Activated CD4-positive, alpha-beta T cell treated with anti-CD3 and anti-CD28 coated beads, Interleukin-2, amount 10 ng/mL, durations not matched to agents 7 days and 5 days (primary cell): ENCODE data around the gene SNX4. TPM values are rescaled to one million over a fixed set of nuclear protein-coding genes. Genes with fewer than 3 reads are reported as not detected.

Source experiments
- CTCF ChIA-PET: fragments of 350-600 bp; sonication (Branson Sonifier 250); formaldehyde crosslinking; loops from one replicate; lab custom pipeline; 2021; ENCODE audit warnings: antibody characterized with exemption; lab: Charles Lee
- POLR2A ChIA-PET: fragments of 350-600 bp; sonication (Branson Sonifier 250); formaldehyde crosslinking; loops from one replicate; lab custom pipeline; 2021; ENCODE audit warnings: antibody characterized with exemption; lab: Charles Lee
- DNase-seq: peaks from one replicate; pipeline ENCODE4 v3.0.0-alpha.2; 2020
- H3K27ac Mint-ChIP-seq: one replicate; pipeline ENCODE4 v1.8.0; 2021; ENCODE audit warnings: mild to moderate bottlenecking, moderate library complexity, mixed read lengths
- H3K27me3 Mint-ChIP-seq: one replicate; pipeline ENCODE4 v1.8.0; 2021; ENCODE audit warnings: mixed read lengths
- H3K36me3 Mint-ChIP-seq: one replicate; pipeline ENCODE4 v1.8.0; 2021; ENCODE audit warnings: low read depth, mixed read lengths
- H3K4me1 Mint-ChIP-seq: one replicate; pipeline ENCODE4 v1.8.0; 2021; ENCODE audit warnings: mixed read lengths
- H3K4me3 Mint-ChIP-seq: one replicate; pipeline ENCODE4 v1.8.0; 2021; ENCODE audit warnings: mild to moderate bottlenecking, moderate library complexity, mixed read lengths
- H3K9me3 Mint-ChIP-seq: one replicate; pipeline ENCODE4 v1.8.0; 2021; ENCODE audit warnings: mixed read lengths
- total RNA-seq, 2 experiments: library from RNA; stranded (reverse); gene quantifications; one replicate each; pipeline ENCODE4 v1.2.3, GENCODE V29; 2021

The SNX4 gene
- total RNA-seq, 2 experiments from 2014 or later = 30.7 to 33.8 TPM

DNA sequence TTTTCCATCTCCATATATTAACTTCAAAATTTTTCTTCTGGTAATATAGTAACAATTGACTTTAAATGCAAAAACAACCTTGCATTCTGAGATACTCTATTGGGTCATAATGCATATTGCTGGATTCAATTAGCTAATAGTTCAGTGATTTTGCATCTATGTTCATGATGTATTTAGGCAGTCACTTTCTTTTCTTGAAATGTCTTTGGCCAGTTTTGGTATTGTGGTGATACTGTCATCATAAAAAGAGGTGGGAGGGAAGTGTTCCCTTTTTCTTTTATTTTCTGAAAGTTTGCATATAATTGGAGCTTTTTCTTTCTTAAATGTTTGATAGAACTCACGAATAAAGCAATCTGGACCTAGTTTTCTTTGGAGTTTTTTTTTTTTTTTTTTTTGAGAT, 77.5 kb downstream of the SNX4 start:
- H3K9me3 Mint-ChIP-seq = peaks cover 5% of the 10 kb centered on the region
- POLR2A ChIA-PET = no interaction called here
- no peaks in the 10 kb centered on the region for H3K4me1 Mint-ChIP-seq
- H3K36me3 Mint-ChIP-seq = peaks cover 17% of the 10 kb centered on the region
- no peak for DNase-seq
- H3K4me3 Mint-ChIP-seq = no peak overlapping the region
- no peak overlapping the region for H3K27ac Mint-ChIP-seq
- CTCF ChIA-PET = no interaction called here
- H3K27me3 Mint-ChIP-seq = peaks cover 3% of the 10 kb centered on the region

DNA sequence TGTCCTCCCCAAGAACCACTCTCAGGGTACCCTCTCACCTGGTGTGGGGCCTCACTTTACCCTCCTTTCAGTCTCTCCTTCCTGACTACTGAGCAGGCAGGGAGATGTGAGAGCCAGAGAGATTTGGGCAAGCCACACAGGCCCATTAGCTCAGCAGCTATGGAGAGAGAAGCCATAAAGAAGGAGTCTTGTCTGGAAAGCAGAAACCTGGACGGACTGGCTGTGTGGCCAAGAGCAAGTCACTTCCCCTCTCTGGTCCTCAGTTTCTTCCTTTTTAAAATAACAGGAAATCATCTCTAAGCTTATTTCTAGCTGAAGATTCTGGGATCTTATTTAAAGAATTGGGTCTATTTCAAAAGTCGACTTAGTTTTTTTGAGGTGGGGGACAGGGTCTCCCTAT, 79.0 kb downstream of the SNX4 start:
- DNase-seq = no peak
- no peak overlapping the region for H3K4me3 Mint-ChIP-seq
- H3K27ac Mint-ChIP-seq = no peak overlapping the region
- H3K4me1 Mint-ChIP-seq = no peaks in the 10 kb centered on the region
- CTCF ChIA-PET = interaction anchor here (0.6 to 1.2 kb wide), 3 partner anchors 16 to 391 kb away, joined by 3 to 4 read pairs (median 3); no protein-coding TSS in a partner anchor
- H3K27me3 Mint-ChIP-seq = peaks cover 3% of the 10 kb centered on the region
- POLR2A ChIA-PET = no interaction called here
- H3K36me3 Mint-ChIP-seq = peaks cover 8% of the 10 kb centered on the region
- H3K9me3 Mint-ChIP-seq = peaks cover 2% of the 10 kb centered on the region

DNA sequence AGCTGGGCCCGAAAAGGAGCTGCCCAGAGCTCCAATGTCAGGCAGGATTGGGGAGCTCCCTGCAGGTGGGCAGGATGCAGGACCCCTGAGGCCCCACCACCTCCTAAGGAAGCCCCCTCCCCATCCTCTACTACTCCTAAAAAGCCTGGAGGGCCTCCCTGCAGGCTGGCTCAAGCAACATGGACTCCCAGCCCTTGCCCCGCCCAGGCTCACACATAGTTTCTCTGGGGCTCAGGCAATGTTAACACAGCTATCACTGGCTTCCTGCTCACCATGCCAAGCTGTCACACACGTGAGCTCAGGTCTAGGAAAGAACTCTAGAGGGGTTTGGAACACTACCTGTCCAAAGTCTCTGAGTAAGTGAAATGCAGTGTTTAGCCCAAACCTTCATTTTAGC, 79.4 kb downstream of the SNX4 start:
- POLR2A ChIA-PET = no interaction called here
- peaks cover 3% of the 10 kb centered on the region for H3K27me3 Mint-ChIP-seq
- H3K4me1 Mint-ChIP-seq = no peaks in the 10 kb centered on the region
- peaks cover 8% of the 10 kb centered on the region for H3K36me3 Mint-ChIP-seq
- CTCF ChIA-PET = interaction anchor here (0.6 to 1.3 kb wide), 4 partner anchors 12 to 390 kb away, joined by 3 to 4 read pairs (median 3); no protein-coding TSS in a partner anchor
- DNase-seq = no peak
- H3K9me3 Mint-ChIP-seq = peaks cover 2% of the 10 kb centered on the region
- H3K27ac Mint-ChIP-seq = no peak overlapping the region
- no peak overlapping the region for H3K4me3 Mint-ChIP-seq

DNA sequence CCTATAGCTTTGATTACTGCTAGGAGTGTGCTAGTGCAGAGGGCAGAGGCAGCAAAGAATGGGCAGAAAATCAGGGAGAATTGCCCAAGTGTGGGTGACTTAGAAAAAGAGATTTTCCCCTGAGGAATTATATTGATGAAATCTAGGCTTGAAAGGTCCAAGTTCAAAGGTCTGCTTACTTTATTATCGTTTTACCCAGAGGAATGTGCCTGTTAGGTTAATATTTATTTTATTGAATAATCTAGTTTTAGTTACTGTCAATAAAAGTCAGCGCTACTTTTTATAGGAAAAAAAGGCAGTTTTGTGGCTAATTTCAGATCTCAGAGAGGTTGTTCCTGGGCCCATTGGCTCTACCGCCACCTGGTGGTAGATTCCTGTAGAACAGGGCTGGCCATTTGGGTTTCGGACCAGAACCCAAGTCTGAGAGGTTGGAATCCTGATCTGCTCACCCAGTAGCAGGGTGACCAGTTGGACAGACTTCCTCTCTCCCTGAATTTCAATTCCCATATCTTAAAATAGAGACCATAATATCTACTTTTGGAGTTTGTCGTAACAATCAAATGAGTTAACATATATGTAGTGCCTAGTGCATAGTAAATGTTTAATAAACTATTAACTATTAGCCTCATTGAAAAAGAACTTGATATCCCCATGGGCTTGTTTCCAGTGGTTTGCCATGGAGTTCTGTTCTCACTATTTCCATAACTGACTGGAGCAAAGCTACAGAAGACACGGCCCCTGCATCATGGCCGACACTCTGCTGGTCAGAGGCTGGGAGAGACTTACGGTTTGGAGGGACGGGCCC, 82.2 kb downstream of the SNX4 start:
- DNase-seq = peak; percentile 63
- Mint-ChIP-seq H3K36me3 (peaks cover 4% of the 10 kb centered on the region), H3K27ac (no peak overlapping the region), H3K9me3 (peaks cover 2% of the 10 kb centered on the region), H3K27me3 (peaks cover 3% of the 10 kb centered on the region), H3K4me1 (peaks cover 2% of the 10 kb centered on the region), H3K4me3 (no peak overlapping the region)
- POLR2A ChIA-PET = no interaction called here
- CTCF ChIA-PET = interaction anchor here (0.6 kb wide), 1 partner anchor 643 kb away, joined by 3 read pairs; no protein-coding TSS in a partner anchor

DNA sequence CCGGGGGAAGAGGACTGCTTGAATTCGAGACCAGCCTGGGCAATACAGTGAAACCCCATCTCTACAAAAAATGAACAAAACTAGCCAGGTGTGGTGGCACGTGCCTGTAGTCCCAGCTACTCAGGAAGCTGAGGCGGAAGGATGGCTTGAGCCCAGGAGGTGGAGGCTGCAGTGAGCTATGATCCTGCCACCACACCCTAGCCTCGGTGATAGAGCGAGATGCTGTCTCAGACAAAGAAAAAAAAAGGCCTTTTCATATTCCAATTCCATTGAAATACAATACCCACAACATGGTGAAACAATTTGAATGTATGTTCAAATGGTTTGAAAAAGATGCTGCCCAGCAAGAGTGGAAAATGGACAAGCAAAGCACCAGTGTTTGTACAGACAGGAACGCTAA, 83.1 kb downstream of the SNX4 start:
- no peaks in the 10 kb centered on the region for H3K36me3 Mint-ChIP-seq

DNA sequence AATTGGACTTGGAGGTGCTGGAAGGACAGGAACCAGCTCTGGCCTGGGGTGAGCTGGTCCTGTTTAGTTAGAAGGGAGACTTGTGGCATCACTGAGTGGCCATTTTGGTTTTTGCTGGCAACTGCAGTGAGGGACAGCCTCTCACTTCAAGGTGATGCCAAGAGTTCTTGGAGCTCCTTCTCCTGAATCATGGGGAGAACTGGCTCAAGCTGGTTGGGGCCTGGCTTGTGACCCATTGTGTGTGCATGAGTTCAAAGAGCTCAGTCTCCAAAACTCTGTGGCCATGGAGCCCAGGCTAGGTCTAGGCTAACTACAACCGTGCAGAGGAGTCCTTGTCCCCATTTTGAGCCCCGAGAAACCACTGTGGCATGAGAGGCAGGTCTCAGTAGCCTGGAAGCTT, 84.8 kb downstream of the SNX4 start:
- no peak for DNase-seq
- ChIA-PET CTCF (interaction anchor here (0.6 kb wide), 1 partner anchor 9 kb away, joined by 4 read pairs; no protein-coding TSS in a partner anchor), POLR2A (no interaction called here)
- Mint-ChIP-seq H3K27ac (no peak overlapping the region), H3K9me3 (no peaks in the 10 kb centered on the region), H3K36me3 (no peaks in the 10 kb centered on the region), H3K4me3 (no peak overlapping the region), H3K27me3 (peaks cover 3% of the 10 kb centered on the region), H3K4me1 (peaks cover 2% of the 10 kb centered on the region)

More for the DNA sequence above, 83.1 kb downstream of the SNX4 start:
- H3K4me3 Mint-ChIP-seq = no peak overlapping the region
- peaks cover 3% of the 10 kb centered on the region for H3K27me3 Mint-ChIP-seq
- H3K27ac Mint-ChIP-seq = no peak overlapping the region
- DNase-seq = no peak
- no peaks in the 10 kb centered on the region for H3K9me3 Mint-ChIP-seq
- CTCF ChIA-PET = no interaction called here
- peaks cover 2% of the 10 kb centered on the region for H3K4me1 Mint-ChIP-seq
- POLR2A ChIA-PET = no interaction called here

DNA sequence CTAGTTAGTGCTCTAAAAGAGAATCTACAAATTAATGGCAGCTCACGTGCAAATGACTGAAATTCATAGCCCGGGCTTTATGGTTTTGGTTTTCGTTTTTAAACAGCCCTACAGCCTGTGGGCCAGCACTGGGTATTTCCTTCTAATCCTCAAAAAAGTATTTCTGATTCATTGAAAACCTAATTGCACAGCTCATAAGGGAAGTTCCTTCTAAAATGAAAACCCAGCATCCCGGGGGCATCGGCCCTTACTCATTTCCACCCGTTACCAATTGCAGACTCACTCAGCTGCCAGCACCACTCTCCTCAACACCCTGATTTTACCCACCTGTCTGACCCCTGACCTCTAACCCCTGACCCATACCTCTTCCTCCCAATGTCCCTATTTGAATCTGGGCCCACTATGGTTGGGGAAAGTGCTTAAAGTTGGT, 85.4 kb downstream of the SNX4 start:
- Mint-ChIP-seq H3K27ac (no peak overlapping the region), H3K27me3 (peaks cover 3% of the 10 kb centered on the region), H3K36me3 (no peaks in the 10 kb centered on the region), H3K4me1 (peaks cover 2% of the 10 kb centered on the region), H3K4me3 (no peak overlapping the region), H3K9me3 (no peaks in the 10 kb centered on the region)
- no peak for DNase-seq
- ChIA-PET POLR2A (interaction anchor here (0.6 kb wide), 1 partner anchor 12 kb away, joined by 3 read pairs; no protein-coding TSS in a partner anchor), CTCF (interaction anchor here (0.6 kb wide), 1 partner anchor 32 kb away, joined by 3 read pairs; no protein-coding TSS in a partner anchor)

DNA sequence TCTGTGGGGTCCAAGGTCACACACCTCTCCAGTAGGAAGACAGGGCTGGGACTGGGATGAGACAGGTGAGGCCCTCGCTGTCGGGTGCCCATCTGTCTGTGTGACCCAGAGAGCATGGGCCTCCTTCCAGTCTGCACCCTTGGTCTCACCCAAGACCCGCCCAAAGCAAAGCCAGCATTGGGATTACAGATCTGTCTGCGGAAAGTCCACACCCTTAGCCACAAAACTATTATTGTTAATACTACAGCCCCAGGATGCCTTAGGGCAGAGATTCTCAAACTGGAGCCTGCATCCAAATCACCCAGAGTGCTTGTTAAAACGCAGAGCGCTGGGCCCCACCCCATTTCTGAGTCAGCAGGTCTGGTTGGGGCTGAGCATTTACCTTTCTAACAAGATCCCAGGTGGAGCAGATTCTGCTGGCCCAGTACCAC, 86.4 kb downstream of the SNX4 start:
- no peak overlapping the region for H3K27ac Mint-ChIP-seq
- H3K4me1 Mint-ChIP-seq = peaks cover 2% of the 10 kb centered on the region
- POLR2A ChIA-PET = interaction anchor here (0.6 kb wide), 1 partner anchor 11 kb away, joined by 3 read pairs; no protein-coding TSS in a partner anchor
- CTCF ChIA-PET = interaction anchor here (0.6 kb wide), 1 partner anchor 52 kb away, joined by 3 read pairs; no protein-coding TSS in a partner anchor
- no peaks in the 10 kb centered on the region for H3K36me3 Mint-ChIP-seq
- no peaks in the 10 kb centered on the region for H3K9me3 Mint-ChIP-seq
- no peak for DNase-seq
- no peaks in the 10 kb centered on the region for H3K27me3 Mint-ChIP-seq
- H3K4me3 Mint-ChIP-seq = no peak overlapping the region

DNA sequence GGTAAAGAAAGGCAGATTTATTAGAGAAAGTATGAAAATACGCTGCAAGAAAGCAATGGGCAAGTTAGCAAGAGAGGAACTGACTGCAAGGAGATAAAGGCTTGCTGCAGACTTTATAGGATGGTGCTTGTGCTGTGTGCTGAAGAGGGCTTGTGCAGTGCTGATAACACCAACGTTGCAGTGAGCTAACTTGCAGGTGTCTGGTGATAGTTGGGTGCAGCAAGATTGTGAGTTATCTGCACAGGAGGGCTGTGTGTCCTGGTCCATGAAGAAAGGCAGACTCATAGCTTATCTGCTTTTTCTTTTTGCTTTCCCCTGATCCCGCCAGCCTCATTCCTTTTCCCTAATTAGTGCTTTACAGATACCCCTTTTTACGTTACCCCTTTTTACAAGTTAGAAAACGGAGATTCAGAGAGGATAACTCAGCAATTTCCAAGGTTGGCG, 86.9 kb downstream of the SNX4 start:
- Mint-ChIP-seq H3K36me3 (no peaks in the 10 kb centered on the region), H3K4me3 (no peak overlapping the region), H3K9me3 (no peaks in the 10 kb centered on the region), H3K27ac (no peak overlapping the region), H3K4me1 (peaks cover 2% of the 10 kb centered on the region), H3K27me3 (no peaks in the 10 kb centered on the region)
- ChIA-PET CTCF (interaction anchor here (0.6 kb wide), 1 partner anchor 53 kb away, joined by 3 read pairs; no protein-coding TSS in a partner anchor), POLR2A (no interaction called here)
- DNase-seq = no peak

DNA sequence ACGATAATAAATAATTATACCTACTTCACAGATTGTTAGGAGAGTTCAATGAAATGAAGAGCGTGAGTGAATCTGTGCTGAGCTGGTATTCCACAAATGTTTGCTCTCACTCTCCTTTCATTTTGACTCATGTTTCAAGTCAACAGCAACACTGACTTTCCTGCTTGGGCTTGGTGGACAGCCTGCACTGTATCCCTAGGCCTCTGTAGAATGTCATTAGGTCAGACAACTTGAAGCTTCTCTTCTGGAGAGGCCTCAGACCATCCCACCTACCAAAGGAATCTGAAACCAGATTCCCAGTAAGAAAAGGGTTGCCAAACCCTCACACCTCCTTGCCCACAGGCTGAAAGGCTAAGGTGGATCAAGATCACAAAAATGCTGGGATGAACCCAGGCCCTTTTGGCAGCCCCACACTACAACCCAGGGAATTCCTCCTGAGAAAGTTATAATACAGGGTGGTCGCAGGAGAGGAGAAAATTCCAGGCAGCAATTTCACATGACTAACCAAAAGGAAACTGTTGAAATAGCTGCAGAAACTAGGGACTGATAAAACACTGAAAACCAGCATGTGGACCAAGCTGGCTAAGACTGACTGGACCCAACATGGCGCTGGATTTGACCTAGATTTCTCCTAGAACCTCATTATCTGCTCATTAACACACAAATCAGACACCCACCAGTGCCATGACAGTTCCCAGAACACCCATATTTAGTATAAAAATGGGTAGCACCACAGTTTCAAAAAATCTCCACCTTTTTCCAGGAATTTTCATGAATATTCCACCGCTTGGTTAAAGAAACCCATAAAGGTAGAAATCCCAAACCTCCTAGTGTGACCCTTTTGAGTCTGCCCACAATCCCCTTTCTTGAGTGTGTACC, 87.9 kb downstream of the SNX4 start:
- Mint-ChIP-seq H3K27ac (no peak overlapping the region), H3K27me3 (no peaks in the 10 kb centered on the region), H3K36me3 (no peaks in the 10 kb centered on the region), H3K4me3 (no peak overlapping the region), H3K9me3 (no peaks in the 10 kb centered on the region), H3K4me1 (peaks cover 2% of the 10 kb centered on the region)
- ChIA-PET CTCF (no interaction called here), POLR2A (no interaction called here)
- DNase-seq = no peak

DNA sequence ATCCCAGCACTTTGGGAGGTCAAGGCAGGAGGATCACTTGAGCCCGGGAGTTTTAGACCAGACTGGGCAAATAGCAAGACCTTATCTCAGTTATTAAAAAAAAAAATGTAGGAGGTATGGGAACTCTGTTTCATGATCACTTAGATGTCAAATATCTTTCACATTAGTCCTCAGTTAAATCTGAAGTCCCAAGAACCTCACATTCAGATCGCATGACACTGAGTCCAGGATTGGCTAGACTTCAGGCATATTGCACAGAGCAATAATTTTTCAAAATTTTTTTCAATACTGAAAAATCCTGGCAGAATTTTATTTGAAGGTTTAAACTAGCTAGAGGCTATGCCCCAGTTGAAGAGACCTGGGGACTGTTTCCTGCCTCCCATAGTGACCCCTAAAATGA, 88.6 kb downstream of the SNX4 start:
- Mint-ChIP-seq H3K27me3 (no peaks in the 10 kb centered on the region), H3K4me1 (peaks cover 2% of the 10 kb centered on the region), H3K36me3 (no peaks in the 10 kb centered on the region), H3K4me3 (no peak overlapping the region), H3K27ac (no peak overlapping the region), H3K9me3 (no peaks in the 10 kb centered on the region)
- no peak for DNase-seq
- CTCF ChIA-PET = no interaction called here
- POLR2A ChIA-PET = no interaction called here

DNA sequence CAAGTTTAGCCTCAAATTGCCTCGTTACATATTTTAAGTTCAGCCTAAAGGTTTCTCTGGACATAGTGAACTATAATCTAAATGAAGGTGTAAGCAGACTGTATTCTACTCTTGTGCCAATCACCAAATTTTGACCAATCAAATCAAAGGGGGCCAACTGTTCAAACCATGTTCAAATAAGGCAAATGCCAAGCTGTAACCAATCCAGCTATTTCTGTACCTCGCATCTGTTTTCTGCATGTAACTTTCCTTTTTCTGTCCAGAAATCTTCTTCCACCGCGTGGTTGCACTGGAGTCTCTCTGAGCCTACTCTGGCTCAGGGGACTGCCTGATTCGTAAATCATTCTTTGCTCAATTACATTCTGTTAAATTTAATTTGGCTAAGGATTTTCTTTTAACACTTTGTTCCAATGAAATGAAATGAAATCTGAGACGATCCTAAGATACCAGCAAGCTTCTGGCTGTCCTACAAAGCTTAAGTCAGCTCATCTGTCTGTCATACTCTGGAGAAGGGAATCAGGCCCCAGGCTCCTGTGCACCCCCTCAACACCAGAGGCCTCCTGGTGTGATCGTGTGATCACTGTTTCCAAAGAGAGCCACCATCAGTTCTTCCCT, 91.7 kb downstream of the SNX4 start:
- Mint-ChIP-seq H3K36me3 (no peaks in the 10 kb centered on the region), H3K27ac (no peak overlapping the region), H3K4me1 (no peaks in the 10 kb centered on the region), H3K9me3 (no peaks in the 10 kb centered on the region), H3K4me3 (no peak overlapping the region), H3K27me3 (no peaks in the 10 kb centered on the region)
- POLR2A ChIA-PET = no interaction called here
- DNase-seq = no peak
- CTCF ChIA-PET = interaction anchor here (0.7 to 1.1 kb wide), 3 partner anchors 8 to 376 kb away, joined by 3 to 4 read pairs (median 3); no protein-coding TSS in a partner anchor
